ENCODE data around the gene SPRED1.

Gene SPRED1

GRCh38 chr15:38212729-38213351 lies 39.8 kb upstream of the SPRED1 start:
- no peak for TF ChIP-seq CTCF (IDR thresholded peaks at IDR 0.05; ENCODE audit: low read depth, low read length)
- no peak overlapping the region for H3K4me3 ChIP-seq (ENCODE audit: low read depth, low read length)

DNA sequence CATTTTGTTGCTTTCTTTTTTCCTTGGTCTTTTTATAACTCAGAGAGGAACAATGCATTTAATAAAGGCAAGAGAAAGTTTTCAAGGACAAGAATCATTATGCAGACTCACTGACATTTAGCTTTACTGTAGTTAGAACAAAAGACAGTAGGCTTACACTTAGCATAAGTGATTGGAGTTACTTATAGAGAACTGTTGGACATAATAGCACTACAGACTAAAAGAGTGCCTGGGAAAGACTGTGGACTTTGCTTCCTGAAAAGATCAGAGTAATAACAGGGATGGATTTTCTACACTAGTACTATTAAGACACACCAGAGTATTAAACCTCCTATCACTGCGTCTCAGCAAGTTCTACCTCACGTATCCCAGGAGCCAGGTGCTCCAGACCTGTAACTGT lies 39.3 kb upstream of the SPRED1 start:
- TF ChIP-seq CTCF (IDR thresholded peaks at IDR 0.05; ENCODE audit: low read depth, low read length), result no peak
- no peak overlapping the region for H3K4me3 ChIP-seq (ENCODE audit: low read depth, low read length)

GRCh38 chr15:38215707-38216106 lies 36.9 kb upstream of the SPRED1 start:
- H3K4me3 ChIP-seq (ENCODE audit: low read depth, low read length), result no peak overlapping the region
- TF ChIP-seq CTCF (IDR thresholded peaks at IDR 0.05; ENCODE audit: low read depth, low read length), result no peak

DNA sequence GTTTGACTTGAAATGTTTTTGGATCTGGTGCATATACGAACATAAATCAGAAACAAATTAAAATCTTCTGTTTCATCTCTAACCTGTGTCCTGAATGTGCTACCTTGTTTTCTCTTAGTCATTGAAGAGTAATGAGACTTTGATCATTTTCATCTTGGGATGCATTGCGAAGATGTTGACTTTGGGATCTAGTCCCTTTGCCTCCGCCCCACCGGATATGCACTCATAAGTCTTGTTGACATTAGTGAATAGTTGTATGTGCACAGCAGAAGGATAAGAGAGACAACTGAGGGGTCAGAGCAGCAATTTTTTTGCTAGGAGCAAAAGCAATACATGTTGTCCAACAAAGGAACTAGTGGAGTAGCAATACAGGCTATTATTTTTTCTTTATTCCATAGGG lies 35.9 kb upstream of the SPRED1 start:
- H3K4me3 ChIP-seq (ENCODE audit: low read depth, low read length), result no peak overlapping the region
- no peak for TF ChIP-seq CTCF (IDR thresholded peaks at IDR 0.05; ENCODE audit: low read depth, low read length)

GRCh38 chr15:38217191-38217595 lies 35.4 kb upstream of the SPRED1 start:
- TF ChIP-seq CTCF (IDR thresholded peaks at IDR 0.05; ENCODE audit: low read depth, low read length), result no peak
- peak overlapping the region; percentile 11; the same call in 1 of the 2 replicates for H3K4me3 ChIP-seq (ENCODE audit: low read depth, low read length)

GRCh38 chr15:38217788-38218609 lies 34.6 kb upstream of the SPRED1 start:
- no peak for TF ChIP-seq CTCF (IDR thresholded peaks at IDR 0.05; ENCODE audit: low read depth, low read length)
- peak overlapping the region; percentile 11; the same call in 1 of the 2 replicates for H3K4me3 ChIP-seq (ENCODE audit: low read depth, low read length)

GRCh38 chr15:38220606-38221273 lies 31.9 kb upstream of the SPRED1 start:
- TF ChIP-seq CTCF (IDR thresholded peaks at IDR 0.05; ENCODE audit: low read depth, low read length), result no peak
- H3K4me3 ChIP-seq (ENCODE audit: low read depth, low read length), result no peak overlapping the region
